ENCODE results near the gene PEDS1.
"Not testable (repeated sequence)": the region's sequence is repeated elsewhere in the genome, so short reads cannot be mapped to it uniquely, and the experiment has no call there.

Gene PEDS1

GRCh38 chr20:50140339-50140859 lies 13.1 kb downstream of the PEDS1 start:
- ATAC-seq (ENCODE audit: low read depth) (no peak), DNase-seq (ENCODE audit: low spot score in 2 of 2) (no peak)
- Mint-ChIP-seq H3K4me1 (peaks cover 13% of the 10 kb centered on the region), H3K9me3 (no peaks in the 10 kb centered on the region), H3K36me3 (peaks cover 29% of the 10 kb centered on the region), H3K27me3 (no peaks in the 10 kb centered on the region), H3K4me3 (no peak overlapping the region), H3K27ac (no peak overlapping the region)

- H3K4me1 Mint-ChIP-seq = peaks cover 13% of the 10 kb centered on the region
- H3K4me3 Mint-ChIP-seq = no peak overlapping the region
- no peaks in the 10 kb centered on the region for H3K9me3 Mint-ChIP-seq
- H3K27ac Mint-ChIP-seq = peak overlapping the region; percentile 67
- H3K27me3 Mint-ChIP-seq = no peaks in the 10 kb centered on the region
- peaks cover 29% of the 10 kb centered on the region for H3K36me3 Mint-ChIP-seq
- ATAC-seq (ENCODE audit: low read depth) (no peak), DNase-seq (ENCODE audit: low spot score in 2 of 2) (no peak)
These were observed 14.8 kb downstream of the PEDS1 start for GRCh38 chr20:50138479-50139393.

GRCh38 chr20:50138120-50138478 lies 15.4 kb downstream of the PEDS1 start:
- Mint-ChIP-seq H3K9me3 (no peaks in the 10 kb centered on the region), H3K27me3 (no peaks in the 10 kb centered on the region), H3K4me1 (peaks cover 10% of the 10 kb centered on the region), H3K36me3 (peaks cover 26% of the 10 kb centered on the region), H3K27ac (no peak overlapping the region), H3K4me3 (no peak overlapping the region)
- ATAC-seq (ENCODE audit: low read depth) (no peak), DNase-seq (ENCODE audit: low spot score in 2 of 2) (no peak)

- not testable (repeated sequence) for H3K27me3 Mint-ChIP-seq; H3K4me1 Mint-ChIP-seq; H3K27ac Mint-ChIP-seq; H3K9me3 Mint-ChIP-seq; H3K4me3 Mint-ChIP-seq; DNase-seq (ENCODE audit: low spot score in 2 of 2); ATAC-seq (ENCODE audit: low read depth)
- peaks cover 22% of the 10 kb centered on the region for H3K36me3 Mint-ChIP-seq
These were observed 15.8 kb downstream of the PEDS1 start for GRCh38 chr20:50137702-50138101.

- H3K4me1 Mint-ChIP-seq = peaks cover 7% of the 10 kb centered on the region
- no peak overlapping the region for H3K27ac Mint-ChIP-seq
- DNase-seq (ENCODE audit: low spot score in 2 of 2) (no peak), ATAC-seq (ENCODE audit: low read depth) (no peak)
- no peaks in the 10 kb centered on the region for H3K27me3 Mint-ChIP-seq
- H3K36me3 Mint-ChIP-seq = peaks cover 23% of the 10 kb centered on the region
- no peaks in the 10 kb centered on the region for H3K9me3 Mint-ChIP-seq
- H3K4me3 Mint-ChIP-seq = no peak overlapping the region
These were observed 16.5 kb downstream of the PEDS1 start for GRCh38 chr20:50136822-50137599.

- H3K9me3 Mint-ChIP-seq; H3K4me1 Mint-ChIP-seq; H3K27me3 Mint-ChIP-seq; H3K27ac Mint-ChIP-seq; ATAC-seq (ENCODE audit: low read depth); H3K4me3 Mint-ChIP-seq; DNase-seq (ENCODE audit: low spot score in 2 of 2): not testable (repeated sequence)
- H3K36me3 Mint-ChIP-seq = peaks cover 19% of the 10 kb centered on the region
These were observed 18.4 kb downstream of the PEDS1 start for GRCh38 chr20:50135157-50135556.

GRCh38 chr20:50133474-50134217 lies 19.9 kb downstream of the PEDS1 start:
- H3K4me1 Mint-ChIP-seq = peaks cover 4% of the 10 kb centered on the region
- peaks cover 22% of the 10 kb centered on the region for H3K36me3 Mint-ChIP-seq
- no peak overlapping the region for H3K27ac Mint-ChIP-seq
- ATAC-seq (ENCODE audit: low read depth) (no peak), DNase-seq (ENCODE audit: low spot score in 2 of 2) (no peak)
- no peak overlapping the region for H3K4me3 Mint-ChIP-seq
- H3K9me3 Mint-ChIP-seq = no peaks in the 10 kb centered on the region
- H3K27me3 Mint-ChIP-seq = no peaks in the 10 kb centered on the region

GRCh38 chr20:50133041-50133440 lies 20.5 kb downstream of the PEDS1 start:
- Mint-ChIP-seq H3K27me3 (no peaks in the 10 kb centered on the region), H3K36me3 (peaks cover 26% of the 10 kb centered on the region), H3K9me3 (no peaks in the 10 kb centered on the region), H3K27ac (no peak overlapping the region), H3K4me1 (peaks cover 4% of the 10 kb centered on the region), H3K4me3 (no peak overlapping the region)
- ATAC-seq (ENCODE audit: low read depth) (no peak), DNase-seq (ENCODE audit: low spot score in 2 of 2) (no peak)

GRCh38 chr20:50130995-50131394 lies 22.5 kb downstream of the PEDS1 start:
- Mint-ChIP-seq H3K9me3 (no peaks in the 10 kb centered on the region), H3K4me3 (no peak overlapping the region), H3K4me1 (peaks cover 4% of the 10 kb centered on the region), H3K27ac (no peak overlapping the region), H3K27me3 (no peaks in the 10 kb centered on the region), H3K36me3 (peaks cover 30% of the 10 kb centered on the region)
- DNase-seq (ENCODE audit: low spot score in 2 of 2) (no peak), ATAC-seq (ENCODE audit: low read depth) (no peak)

- Mint-ChIP-seq H3K36me3 (peaks cover 30% of the 10 kb centered on the region), H3K9me3 (no peaks in the 10 kb centered on the region), H3K4me3 (no peak overlapping the region), H3K27me3 (no peaks in the 10 kb centered on the region), H3K27ac (no peak overlapping the region), H3K4me1 (peaks cover 4% of the 10 kb centered on the region)
- ATAC-seq (ENCODE audit: low read depth) (no peak), DNase-seq (ENCODE audit: low spot score in 2 of 2) (no peak)
These were observed 23.2 kb downstream of the PEDS1 start for GRCh38 chr20:50130356-50130723.

GRCh38 chr20:50129662-50130355 lies 23.7 kb downstream of the PEDS1 start:
- Mint-ChIP-seq H3K27me3 (no peaks in the 10 kb centered on the region), H3K4me3 (no peak overlapping the region), H3K27ac (no peak overlapping the region), H3K4me1 (peaks cover 4% of the 10 kb centered on the region), H3K9me3 (no peaks in the 10 kb centered on the region), H3K36me3 (peaks cover 32% of the 10 kb centered on the region)
- no peak for DNase-seq (ENCODE audit: low spot score in 2 of 2)
- no peak for ATAC-seq (ENCODE audit: low read depth)

- Mint-ChIP-seq H3K4me1 (peaks cover 4% of the 10 kb centered on the region), H3K9me3 (no peaks in the 10 kb centered on the region), H3K4me3 (no peak overlapping the region), H3K27ac (no peak overlapping the region), H3K36me3 (peaks cover 39% of the 10 kb centered on the region), H3K27me3 (no peaks in the 10 kb centered on the region)
- DNase-seq (ENCODE audit: low spot score in 2 of 2) (no peak), ATAC-seq (ENCODE audit: low read depth) (no peak)
These were observed 25.0 kb downstream of the PEDS1 start for GRCh38 chr20:50128520-50128905.

Data from memory B cell (primary cell).